HG02642 (cell line): Measurements from ENCODE around the gene SARDH.

Experiments used
- ATAC-seq: cut with Tn5 transposase; IDR thresholded peaks from one replicate; pipeline ENCODE4 v1.9.1; 2021; ENCODE audit warnings: mild to moderate bottlenecking; ENCODE audit not compliant: unreplicated experiment, poor library complexity

The SARDH gene

GRCh38 chr9:133674091-133674490, 64.1 kb downstream of the SARDH start:
- no peak for ATAC-seq

GRCh38 chr9:133673258-133673655, 64.9 kb downstream of the SARDH start:
- no peak for ATAC-seq

- ATAC-seq, result no peak
Observed at GRCh38 chr9:133672503-133673257, 65.5 kb downstream of the SARDH start.

- no peak for ATAC-seq
Observed at GRCh38 chr9:133671371-133671770, 66.8 kb downstream of the SARDH start.

DNA sequence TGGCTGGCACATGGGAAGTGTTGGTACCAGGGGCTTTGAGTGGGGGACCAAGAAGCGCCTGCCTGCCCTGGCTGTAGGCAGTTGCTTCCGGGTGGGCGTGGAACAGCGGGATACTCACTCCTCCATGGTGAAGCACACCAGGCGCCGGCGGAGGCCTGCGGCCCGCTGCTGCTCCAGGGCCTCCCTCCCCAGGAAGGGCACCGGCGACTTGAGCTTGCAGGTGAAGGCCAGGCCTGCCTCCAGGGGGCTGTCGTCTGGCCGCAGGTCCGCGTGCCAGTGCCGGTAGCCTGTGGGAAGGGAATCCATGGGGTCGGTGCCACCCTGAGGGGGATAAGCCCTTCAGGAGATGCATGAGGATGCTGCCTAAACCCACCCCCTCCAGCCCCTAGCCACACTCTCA, 67.7 kb downstream of the SARDH start:
- no peak for ATAC-seq

- ATAC-seq, result no peak
Observed at GRCh38 chr9:133669182-133669801, 68.9 kb downstream of the SARDH start.

- ATAC-seq, result no peak
Observed at GRCh38 chr9:133667759-133668450, 70.2 kb downstream of the SARDH start.

GRCh38 chr9:133666845-133667244, 71.3 kb downstream of the SARDH start:
- no peak for ATAC-seq

- ATAC-seq, result no peak
Observed at GRCh38 chr9:133666387-133666786, 71.8 kb downstream of the SARDH start.

GRCh38 chr9:133665535-133665934, 72.6 kb downstream of the SARDH start:
- no peak for ATAC-seq

DNA sequence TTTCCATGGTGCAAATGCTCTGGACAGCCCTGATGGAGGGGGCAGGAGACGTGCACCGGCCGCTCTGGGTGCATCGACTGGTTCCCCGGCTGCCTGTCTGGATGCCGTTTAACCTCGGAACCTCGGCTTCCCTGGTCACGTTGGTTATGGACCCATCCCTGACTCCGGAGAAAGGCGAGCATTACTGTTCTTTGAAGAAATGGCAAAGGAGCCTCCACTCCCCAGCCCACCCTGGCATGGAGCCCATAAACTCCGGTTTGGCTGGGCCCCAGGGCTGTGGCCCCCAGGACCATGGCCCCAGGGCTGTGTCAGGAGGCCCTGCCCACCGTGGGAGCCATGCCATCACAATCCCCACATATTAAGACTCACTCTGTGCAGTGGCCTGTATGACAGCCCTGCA, 73.1 kb downstream of the SARDH start:
- ATAC-seq, result no peak

DNA sequence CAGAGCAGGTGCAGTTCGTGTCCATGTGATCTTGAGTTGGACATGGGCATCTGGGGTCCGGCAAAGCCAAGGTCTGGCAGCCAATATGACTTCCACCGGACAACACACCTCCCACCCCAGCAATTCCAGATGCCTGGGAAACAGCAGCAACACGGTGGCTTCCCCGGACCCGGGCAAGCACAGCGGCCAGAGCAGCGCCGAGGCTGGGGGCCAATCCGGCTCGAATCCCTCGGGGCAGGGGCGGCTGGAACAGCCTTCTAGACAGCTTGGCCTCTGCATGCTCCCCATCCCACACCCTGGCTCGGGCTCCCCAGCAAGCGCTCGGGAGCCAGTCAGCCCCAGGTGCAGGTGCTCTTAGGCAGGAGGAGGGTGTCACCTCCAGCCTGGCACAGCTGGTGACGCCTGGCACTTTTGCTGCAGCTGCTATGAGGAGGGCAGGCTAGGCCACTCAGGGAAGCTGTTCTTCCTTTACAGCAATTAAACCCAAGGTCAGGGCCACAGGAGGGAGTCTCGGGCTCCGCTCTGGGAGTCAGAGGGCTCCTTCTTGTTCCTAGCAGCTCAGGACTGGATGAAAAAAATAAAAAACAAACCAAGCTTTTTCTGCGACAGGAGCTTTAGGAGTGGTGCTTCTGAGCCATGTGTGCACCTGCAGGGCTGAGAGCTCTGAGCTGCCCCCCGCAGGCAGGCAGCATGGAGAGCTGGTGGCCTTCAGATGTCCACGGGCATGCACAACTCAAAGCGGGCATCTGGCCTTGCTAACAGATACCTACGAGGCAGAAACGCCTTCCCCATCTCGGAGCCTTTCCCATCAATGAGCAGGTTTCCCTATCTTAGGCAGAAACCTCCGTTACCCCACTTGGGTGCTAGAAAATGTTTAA, 73.7 kb downstream of the SARDH start:
- ATAC-seq, result no peak

DNA sequence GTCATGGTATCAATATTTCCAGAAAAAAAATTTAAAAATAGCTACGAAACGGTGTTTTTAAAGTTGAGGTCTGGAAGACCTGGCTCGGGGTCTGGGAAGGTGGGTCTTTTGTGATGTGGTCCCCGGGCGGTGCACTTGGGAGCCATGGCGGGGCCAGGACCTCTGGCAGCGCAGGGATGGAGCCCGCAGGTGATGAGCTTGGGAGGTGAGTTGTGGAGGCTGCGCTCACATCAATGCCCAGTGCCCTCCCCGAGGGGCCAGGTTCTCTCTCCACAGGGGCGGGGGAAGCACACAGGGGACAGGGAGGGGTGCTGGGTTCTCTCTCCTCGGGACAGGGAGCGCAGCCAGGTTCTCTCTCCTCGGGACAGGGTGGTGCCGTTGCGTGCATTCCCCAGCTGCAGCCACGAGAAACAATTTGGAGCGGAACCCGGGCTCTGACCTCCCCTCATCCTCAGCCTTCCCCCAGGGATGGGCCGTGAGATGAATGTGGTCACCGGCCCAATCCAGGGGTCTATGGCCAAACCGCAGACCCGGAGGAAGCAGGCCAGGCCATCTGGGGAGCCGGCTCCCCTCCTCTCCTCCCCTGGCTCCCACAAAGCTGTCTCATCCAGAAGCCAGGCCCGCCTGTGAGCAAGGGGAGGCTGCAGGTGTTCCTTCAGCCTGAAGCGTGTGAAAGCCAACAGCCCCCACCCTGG, 76.2 kb downstream of the SARDH start:
- no peak for ATAC-seq

GRCh38 chr9:133659516-133659915, 78.6 kb downstream of the SARDH start:
- ATAC-seq, result no peak

- no peak for ATAC-seq
Observed at GRCh38 chr9:133658442-133659431, 79.4 kb downstream of the SARDH start.

- no peak for ATAC-seq
Observed at GRCh38 chr9:133657120-133657661, 81.0 kb downstream of the SARDH start.

DNA sequence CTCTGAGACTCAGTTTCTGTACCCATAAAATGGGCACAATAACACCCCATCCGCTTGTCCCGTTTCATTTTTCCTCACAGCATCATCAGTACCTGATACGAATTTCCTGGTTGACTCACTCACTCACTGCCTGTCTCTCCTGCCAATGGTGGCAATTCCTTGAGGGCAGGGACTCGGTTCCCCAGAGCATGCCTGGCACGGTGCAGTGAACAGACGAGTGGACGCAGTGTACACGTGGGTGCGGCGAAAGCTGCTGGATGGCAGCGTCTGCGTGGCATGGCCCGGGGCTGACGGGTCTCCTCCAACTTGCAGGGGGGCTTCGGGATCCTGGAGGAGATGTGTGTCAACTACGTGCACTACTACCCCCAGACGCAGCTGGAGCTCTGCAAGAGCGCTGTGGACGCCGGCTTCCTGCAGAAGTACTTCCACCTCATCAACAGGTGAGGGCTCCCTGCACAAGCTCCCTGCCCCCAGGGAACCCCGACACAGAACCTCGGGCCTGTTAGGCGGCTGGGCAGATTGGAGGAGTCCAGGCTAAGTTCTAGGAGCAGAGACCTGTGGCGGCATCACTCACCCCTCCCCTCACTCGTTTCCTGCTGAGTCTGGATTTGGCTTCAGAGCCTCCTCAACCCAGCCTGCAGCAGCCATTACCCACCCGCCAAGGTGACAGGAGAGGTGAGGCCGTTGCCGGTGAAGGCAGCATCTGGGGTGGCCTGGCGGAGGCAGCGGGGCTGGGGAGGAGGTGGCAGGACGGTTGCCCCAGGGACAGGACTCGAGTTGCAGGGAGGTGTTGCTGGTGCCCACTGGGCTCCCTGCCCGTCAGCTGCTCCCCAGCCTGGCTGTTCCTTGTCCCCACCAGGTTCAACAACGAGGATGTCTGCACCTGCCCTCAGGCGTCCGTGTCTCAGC, 81.7 kb downstream of the SARDH start:
- ATAC-seq, result no peak

GRCh38 chr9:133655701-133656100, 82.5 kb downstream of the SARDH start:
- no peak for ATAC-seq
